ENCODE measurements around the gene PIGO.

The PIGO gene

GRCh38 chr9:35096035-35096849 lies at the start of gene PIGO:
TSS of gene PIGO (minus strand) at chr9:35096591. CDS start at chr9:35095565, 1,026 bp downstream.
- Histone ChIP-seq H3K9ac (peak within 1 kb of the TSS; percentile 97), H3K27me3 (no peaks in the 10 kb centered on the region), H3K4me3 (peak within 1 kb of the TSS; percentile 85), H3K9me3 (no peaks in the 10 kb centered on the region), H4K20me1 (no peaks in the 10 kb centered on the region), H3K27ac (peak within 1 kb of the TSS; percentile 97), H3K4me2 (peak within 1 kb of the TSS; percentile 84), H3K4me1 (peaks cover 28% of the 10 kb centered on the region), H3K36me3 (peaks cover 59% of the 10 kb centered on the region)
- TF ChIP-seq Cebpa-rat (IDR thresholded peaks at IDR 0.05) = no peak

GRCh38 chr9:35142037-35142436 lies 45.6 kb upstream of the PIGO start:
- no peak for TF ChIP-seq Cebpa-rat (IDR thresholded peaks at IDR 0.05)
- no peak overlapping the region for H3K27ac ChIP-seq
- H3K9ac ChIP-seq = no peak overlapping the region
- H3K36me3 ChIP-seq = 0 out of 2 replicates have a peak, but pooled peaks cover 5% of the 10 kb centered on the region
- no peak overlapping the region for H3K4me2 ChIP-seq
- H3K4me1 ChIP-seq = no peaks in the 10 kb centered on the region
- H4K20me1 ChIP-seq = no peaks in the 10 kb centered on the region
- H3K4me3 ChIP-seq = no peak overlapping the region
- H3K9me3 ChIP-seq = peaks cover 69% of the 10 kb centered on the region
- no peaks in the 10 kb centered on the region for H3K27me3 ChIP-seq

GRCh38 chr9:35140093-35140492 lies 43.7 kb upstream of the PIGO start:
- no peaks in the 10 kb centered on the region for H3K4me1 ChIP-seq
- H3K27me3 ChIP-seq = no peaks in the 10 kb centered on the region
- no peak overlapping the region for H3K9ac ChIP-seq
- no peak for TF ChIP-seq Cebpa-rat (IDR thresholded peaks at IDR 0.05)
- no peaks in the 10 kb centered on the region for H4K20me1 ChIP-seq
- no peak overlapping the region for H3K4me3 ChIP-seq
- H3K4me2 ChIP-seq = no peak overlapping the region
- no peak overlapping the region for H3K27ac ChIP-seq
- H3K36me3 ChIP-seq = 0 out of 2 replicates have a peak, but pooled peaks cover 5% of the 10 kb centered on the region
- peaks cover 61% of the 10 kb centered on the region for H3K9me3 ChIP-seq

- TF ChIP-seq Cebpa-rat (IDR thresholded peaks at IDR 0.05) = no peak
- no peaks in the 10 kb centered on the region for H4K20me1 ChIP-seq
- H3K4me2 ChIP-seq = no peak overlapping the region
- no peak overlapping the region for H3K27ac ChIP-seq
- H3K9me3 ChIP-seq = peaks cover 40% of the 10 kb centered on the region
- no peak overlapping the region for H3K9ac ChIP-seq
- H3K27me3 ChIP-seq = no peaks in the 10 kb centered on the region
- no peaks in the 10 kb centered on the region for H3K4me1 ChIP-seq
- 0 out of 2 replicates have a peak, but pooled peaks cover 5% of the 10 kb centered on the region for H3K36me3 ChIP-seq
- no peak overlapping the region for H3K4me3 ChIP-seq
Measured at GRCh38 chr9:35136866-35137265, 40.5 kb upstream of the PIGO start.

- Histone ChIP-seq H3K4me3 (no peak overlapping the region), H3K27ac (no peak overlapping the region), H3K4me2 (no peak overlapping the region), H3K36me3 (no peaks in the 10 kb centered on the region), H3K9me3 (peaks cover 34% of the 10 kb centered on the region), H3K27me3 (no peaks in the 10 kb centered on the region), H4K20me1 (no peaks in the 10 kb centered on the region), H3K4me1 (no peaks in the 10 kb centered on the region), H3K9ac (no peak overlapping the region)
- no peak for TF ChIP-seq Cebpa-rat (IDR thresholded peaks at IDR 0.05)
Measured at GRCh38 chr9:35135988-35136387, 39.6 kb upstream of the PIGO start.

- Histone ChIP-seq H3K4me1 (no peaks in the 10 kb centered on the region), H3K4me2 (no peak overlapping the region), H4K20me1 (no peaks in the 10 kb centered on the region), H3K27me3 (no peaks in the 10 kb centered on the region), H3K9ac (no peak overlapping the region), H3K27ac (no peak overlapping the region), H3K9me3 (peaks cover 30% of the 10 kb centered on the region), H3K36me3 (no peaks in the 10 kb centered on the region), H3K4me3 (no peak overlapping the region)
- TF ChIP-seq Cebpa-rat (IDR thresholded peaks at IDR 0.05) = no peak
Measured at GRCh38 chr9:35134920-35135319, 38.5 kb upstream of the PIGO start.

- H3K27me3 ChIP-seq = no peaks in the 10 kb centered on the region
- TF ChIP-seq Cebpa-rat (IDR thresholded peaks at IDR 0.05) = no peak
- H3K36me3 ChIP-seq = no peaks in the 10 kb centered on the region
- H3K9me3 ChIP-seq = no peaks in the 10 kb centered on the region
- peak overlapping the region; percentile 98 for H3K4me2 ChIP-seq
- no peak overlapping the region for H3K27ac ChIP-seq
- peaks cover 29% of the 10 kb centered on the region for H3K4me1 ChIP-seq
- peak overlapping the region; percentile 79 for H3K4me3 ChIP-seq
- peaks cover 13% of the 10 kb centered on the region; the same call in 1 of the 2 replicates for H4K20me1 ChIP-seq
- H3K9ac ChIP-seq = peak overlapping the region; percentile 63; the same call in 1 of the 2 replicates
Measured at GRCh38 chr9:35116898-35117551, 20.6 kb upstream of the PIGO start.

DNA sequence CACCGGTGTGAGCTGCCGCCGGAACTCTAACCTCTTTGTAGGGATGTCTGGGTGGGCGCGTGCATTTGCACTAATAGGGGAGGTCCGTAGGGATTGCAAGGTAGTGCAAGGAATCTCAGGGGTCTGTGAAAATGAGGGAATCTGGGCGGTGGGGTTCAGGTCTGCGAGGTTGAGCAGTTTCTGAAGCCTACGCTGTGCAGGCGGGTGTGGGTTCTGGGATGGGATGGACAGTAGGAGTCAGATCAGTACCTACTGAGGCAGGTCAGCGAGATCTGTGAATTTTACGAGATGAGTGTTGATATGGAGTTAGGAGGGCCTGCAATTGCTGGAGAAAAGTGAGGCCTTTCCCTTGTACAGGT lies 20.1 kb upstream of the PIGO start:
- H3K4me3 ChIP-seq = peak overlapping the region; percentile 79
- H3K9me3 ChIP-seq = no peaks in the 10 kb centered on the region
- H4K20me1 ChIP-seq = peaks cover 16% of the 10 kb centered on the region; the same call in 1 of the 2 replicates
- no peaks in the 10 kb centered on the region for H3K36me3 ChIP-seq
- TF ChIP-seq Cebpa-rat (IDR thresholded peaks at IDR 0.05) = no peak
- H3K4me2 ChIP-seq = peak overlapping the region; percentile 98
- H3K4me1 ChIP-seq = peaks cover 33% of the 10 kb centered on the region
- H3K27ac ChIP-seq = peak overlapping the region; percentile 46; the same call in 1 of the 2 replicates
- H3K9ac ChIP-seq = peak overlapping the region; percentile 63; the same call in 1 of the 2 replicates
- H3K27me3 ChIP-seq = no peaks in the 10 kb centered on the region

- TF ChIP-seq Cebpa-rat (IDR thresholded peaks at IDR 0.05) = no peak
- H3K4me2 ChIP-seq = peak within 1 kb of the TSS; percentile 98
- peak within 1 kb of the TSS; percentile 79 for H3K4me3 ChIP-seq
- H3K9me3 ChIP-seq = no peaks in the 10 kb centered on the region
- H3K36me3 ChIP-seq = no peaks in the 10 kb centered on the region
- peaks cover 21% of the 10 kb centered on the region for H4K20me1 ChIP-seq
- H3K9ac ChIP-seq = peak within 1 kb of the TSS; percentile 80
- peak within 1 kb of the TSS; percentile 95 for H3K27ac ChIP-seq
- no peaks in the 10 kb centered on the region for H3K27me3 ChIP-seq
- H3K4me1 ChIP-seq = peaks cover 36% of the 10 kb centered on the region
Measured at GRCh38 chr9:35115680-35116538, 19.5 kb upstream of the PIGO start, which contains the start of gene ATOSB. TSS of gene ATOSB (minus strand) at chr9:35115862. CDS start at chr9:35108274, 7,588 bp downstream.
